DOHH2 (cell line): ENCODE measurements around the gene GBA2.

Experiments
- H3F3A ChIP-seq: fragments of 200-600 bp; sonication (generic), shearing (Covaris generic); 2 replicates; pipeline ENCODE4 v1.6.0; 2016; ENCODE audit warnings: antibody characterized with exemption, mild to moderate bottlenecking; ENCODE audit not compliant: control insufficient read depth, insufficient read depth
- H3K27ac ChIP-seq: fragments of 200-600 bp; sonication (generic); 2 replicates; pipeline ENCODE4 v1.5.1; 2014; ENCODE audit warnings: low read depth, mild to moderate bottlenecking, low read length, moderate library complexity
- H3K27me3 ChIP-seq: fragments of 200-600 bp; sonication (generic); 2 replicates; pipeline ENCODE4 v1.6.1; 2014; ENCODE audit warnings: mild to moderate bottlenecking, low read length, mixed read lengths; ENCODE audit not compliant: control insufficient read depth
- H3K36me3 ChIP-seq: fragments of 200-600 bp; sonication (generic); 2 replicates; pipeline ENCODE4 v1.6.1; 2014; ENCODE audit warnings: mild to moderate bottlenecking, low read length, moderate library complexity, mixed read lengths; ENCODE audit not compliant: control insufficient read depth
- H3K4me1 ChIP-seq: fragments of 200-600 bp; sonication (generic); 2 replicates; pipeline ENCODE4 v1.6.1; 2014; ENCODE audit warnings: mild to moderate bottlenecking, low read length, mixed read lengths; ENCODE audit not compliant: control insufficient read depth
- H3K4me2 ChIP-seq: fragments of 200-600 bp; sonication (generic); 2 replicates; pipeline ENCODE4 v1.6.0; 2014; ENCODE audit warnings: mild to moderate bottlenecking, low read length, moderate library complexity
- H3K4me3 ChIP-seq: fragments of 200-600 bp; sonication (generic); 2 replicates; pipeline ENCODE4 v1.5.1; 2014; ENCODE audit warnings: mild to moderate bottlenecking, low read length, mixed read lengths
- H3K79me2 ChIP-seq: fragments of 200-600 bp; sonication (generic); 2 replicates; pipeline ENCODE4 v1.6.1; 2014; ENCODE audit warnings: mild to moderate bottlenecking, low read length, mixed read lengths; ENCODE audit not compliant: control insufficient read depth
- H3K9me2 ChIP-seq: fragments of 200-600 bp; sonication (generic); replicated peaks from 2 replicates; pipeline ENCODE4 v1.6.1; 2014; ENCODE audit warnings: mild to moderate bottlenecking, low read length, mixed read lengths; ENCODE audit not compliant: control insufficient read depth
- H3K9me3 ChIP-seq: fragments of 200-600 bp; sonication (generic); 2 replicates; pipeline ENCODE4 v1.6.1; 2014; ENCODE audit warnings: antibody characterized with exemption, low read length, mixed read lengths; ENCODE audit not compliant: control insufficient read depth, insufficient read depth
- H4K20me1 ChIP-seq: fragments of 200-600 bp; sonication (generic); 2 replicates; pipeline ENCODE4 v1.6.0; 2014; ENCODE audit warnings: low read depth, mild to moderate bottlenecking, antibody characterized with exemption, low read length, moderate library complexity; ENCODE audit not compliant: control insufficient read depth, insufficient read depth
- CTCF ChIP-seq: fragments of 200-600 bp; sonication (generic); IDR thresholded peaks from one replicate; pipeline ENCODE4 v1.5.1; 2014; ENCODE audit warnings: antibody characterized with exemption, mild to moderate bottlenecking, low read depth, low read length; ENCODE audit not compliant: poor library complexity, severe bottlenecking
- EZH2phosphoT487 ChIP-seq: fragments of 200-600 bp; sonication (generic); IDR thresholded peaks from 2 replicates; pipeline ENCODE4 v1.6.1; 2017; ENCODE audit warnings: borderline replicate concordance, mild to moderate bottlenecking, antibody characterized with exemption, low read length, moderate library complexity, mixed read lengths

The GBA2 gene

GRCh38 chr9:35697486-35697885 is 51.5 kb downstream of the GBA2 start:
- no peaks in the 10 kb centered on the region for H3K9me3 ChIP-seq
- H3K4me2 ChIP-seq = no peak overlapping the region
- no peak overlapping the region for H3K4me3 ChIP-seq
- no peaks in the 10 kb centered on the region for H3K9me2 ChIP-seq
- H4K20me1 ChIP-seq = no peaks in the 10 kb centered on the region
- H3K36me3 ChIP-seq = peaks cover 66% of the 10 kb centered on the region
- TF ChIP-seq CTCF (no peak), EZH2phosphoT487 (no peak)
- no peak overlapping the region for H3K27ac ChIP-seq
- H3K27me3 ChIP-seq = no peaks in the 10 kb centered on the region
- H3F3A ChIP-seq = 0 out of 2 replicates have a peak, but pooled peaks cover 6% of the 10 kb centered on the region
- no peaks in the 10 kb centered on the region for H3K79me2 ChIP-seq
- 0 out of 2 replicates have a peak, but pooled peaks cover 3% of the 10 kb centered on the region for H3K4me1 ChIP-seq

GRCh38 chr9:35696520-35697215 is 52.4 kb downstream of the GBA2 start:
- Histone ChIP-seq H3K27me3 (no peaks in the 10 kb centered on the region), H3F3A (0 out of 2 replicates have a peak, but pooled peaks cover 11% of the 10 kb centered on the region), H3K27ac (no peak overlapping the region), H3K9me2 (no peaks in the 10 kb centered on the region), H3K4me2 (no peak overlapping the region), H3K36me3 (peaks cover 59% of the 10 kb centered on the region), H4K20me1 (no peaks in the 10 kb centered on the region), H3K79me2 (no peaks in the 10 kb centered on the region), H3K4me3 (no peak overlapping the region), H3K9me3 (no peaks in the 10 kb centered on the region), H3K4me1 (0 out of 2 replicates have a peak, but pooled peaks cover 3% of the 10 kb centered on the region)
- TF ChIP-seq CTCF (peak; percentile 92), EZH2phosphoT487 (no peak)

GRCh38 chr9:35695943-35696401 is 53.1 kb downstream of the GBA2 start:
- Histone ChIP-seq H3K27me3 (no peaks in the 10 kb centered on the region), H3K9me2 (no peaks in the 10 kb centered on the region), H4K20me1 (no peaks in the 10 kb centered on the region), H3K36me3 (peaks cover 54% of the 10 kb centered on the region), H3K9me3 (no peaks in the 10 kb centered on the region), H3K27ac (no peak overlapping the region), H3K79me2 (no peaks in the 10 kb centered on the region), H3F3A (peaks cover 13% of the 10 kb centered on the region; the same call in 1 of the 2 replicates), H3K4me3 (no peak overlapping the region), H3K4me2 (no peak overlapping the region), H3K4me1 (peaks cover 7% of the 10 kb centered on the region)
- TF ChIP-seq CTCF (no peak), EZH2phosphoT487 (no peak)
